CD4-positive, alpha-beta T cell treated with Interleukin-17A for 4 hours (primary cell): ENCODE results near the gene SRGAP2.
"Not testable (repeated sequence)": the region's sequence is repeated elsewhere in the genome, so short reads cannot be mapped to it uniquely, and the experiment has no call there.

ENCODE experiments used
- DNase-seq: peaks from one replicate; pipeline ENCODE4 v3.0.0-alpha.2; 2020; ENCODE audit warnings: mixed read lengths

Gene SRGAP2

DNA sequence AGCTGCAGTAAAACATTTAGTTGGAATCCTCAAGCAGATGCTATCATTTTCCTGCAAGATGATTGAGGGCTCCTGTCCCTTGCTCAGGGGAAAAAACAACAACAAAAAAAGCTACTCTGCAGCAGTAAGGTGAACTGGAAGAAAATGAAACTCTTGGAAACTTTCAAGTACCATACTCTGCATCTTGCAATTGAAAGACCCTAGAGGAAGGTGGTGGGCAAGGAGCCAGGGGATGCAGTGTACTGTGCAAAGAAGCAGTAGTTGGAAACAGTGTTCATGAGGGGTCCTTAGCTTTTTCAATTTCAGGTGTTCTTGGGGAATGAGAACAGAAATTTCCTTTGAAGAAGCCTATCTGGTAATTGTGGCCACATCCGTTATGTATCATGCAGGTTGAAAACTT is 7.5 kb downstream of the SRGAP2 start:
- not testable (repeated sequence) for DNase-seq

DNA sequence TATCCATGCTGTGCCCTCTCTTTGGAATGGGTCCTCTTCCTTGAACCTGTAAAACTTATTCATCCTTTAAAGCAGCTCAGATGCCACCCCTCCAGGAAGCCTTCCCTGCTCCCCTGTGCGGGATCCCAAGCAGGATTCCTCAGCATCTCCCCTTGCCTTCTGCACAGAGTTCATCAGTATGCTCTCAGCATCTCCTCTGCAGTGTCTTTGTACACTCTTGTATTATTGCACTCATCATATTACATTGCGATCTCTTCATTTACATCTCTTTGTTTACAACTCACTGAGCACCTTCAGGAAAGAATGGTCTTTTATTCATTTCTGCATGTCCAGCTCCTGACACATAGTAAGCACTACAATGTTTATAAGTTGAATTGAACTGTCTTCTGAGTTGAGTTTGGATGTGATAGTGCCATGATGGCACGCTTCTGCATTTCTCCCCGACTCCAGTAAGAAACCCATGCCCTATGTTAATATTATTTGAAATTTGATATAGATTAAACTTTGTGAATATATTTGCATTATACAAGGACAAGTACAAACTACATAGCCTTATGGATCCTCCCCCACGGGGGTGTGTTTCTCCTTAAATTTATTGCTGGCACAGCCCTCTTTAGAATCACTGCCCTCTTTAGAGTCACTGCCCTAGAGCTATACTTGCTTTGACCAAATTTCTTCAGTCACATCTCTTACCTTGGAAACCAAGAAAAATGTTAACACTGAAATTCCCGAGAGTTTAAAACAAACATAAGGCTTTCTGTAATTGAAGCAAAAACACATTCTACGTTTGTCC is 12.5 kb downstream of the SRGAP2 start:
- not testable (repeated sequence) for DNase-seq

DNA sequence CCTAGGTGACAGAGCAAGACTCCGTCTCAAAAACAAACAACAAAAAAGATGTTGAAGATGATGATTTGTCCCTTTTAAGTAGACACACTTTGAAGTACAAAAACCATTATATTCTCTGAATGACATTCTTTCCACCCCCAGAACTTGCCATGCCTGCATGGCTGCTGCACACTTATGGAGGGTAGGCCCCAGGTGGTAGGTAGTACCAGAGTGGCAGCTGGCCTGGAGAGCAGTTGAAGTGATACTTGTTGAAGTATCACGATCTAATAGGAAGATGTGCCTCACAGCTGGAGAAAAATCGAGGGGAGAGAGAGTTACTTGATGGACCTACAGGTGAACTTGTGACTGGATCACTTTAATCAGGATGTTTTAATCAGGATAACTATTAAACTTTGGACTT is 14.9 kb downstream of the SRGAP2 start:
- DNase-seq: not testable (repeated sequence)

DNA sequence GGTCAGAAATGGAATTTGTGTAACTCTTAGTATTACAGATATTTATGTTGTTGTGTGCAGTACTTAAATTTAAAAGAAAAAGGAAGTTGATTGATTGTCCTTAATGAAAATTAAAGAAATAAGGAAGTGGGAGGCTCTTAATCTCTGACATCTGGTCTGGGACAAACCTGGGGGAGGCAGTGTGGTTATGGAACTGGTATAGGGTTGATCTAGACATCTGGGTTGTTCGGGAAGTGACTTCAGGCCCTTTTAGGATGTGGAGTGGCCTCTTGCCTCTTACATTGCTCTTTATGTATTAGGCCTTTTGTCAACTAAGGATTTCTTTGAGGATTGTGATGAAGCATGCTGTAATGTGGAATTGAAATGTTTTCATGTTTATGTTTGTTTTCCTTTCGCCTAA is 15.4 kb downstream of the SRGAP2 start:
- DNase-seq: not testable (repeated sequence)

DNA sequence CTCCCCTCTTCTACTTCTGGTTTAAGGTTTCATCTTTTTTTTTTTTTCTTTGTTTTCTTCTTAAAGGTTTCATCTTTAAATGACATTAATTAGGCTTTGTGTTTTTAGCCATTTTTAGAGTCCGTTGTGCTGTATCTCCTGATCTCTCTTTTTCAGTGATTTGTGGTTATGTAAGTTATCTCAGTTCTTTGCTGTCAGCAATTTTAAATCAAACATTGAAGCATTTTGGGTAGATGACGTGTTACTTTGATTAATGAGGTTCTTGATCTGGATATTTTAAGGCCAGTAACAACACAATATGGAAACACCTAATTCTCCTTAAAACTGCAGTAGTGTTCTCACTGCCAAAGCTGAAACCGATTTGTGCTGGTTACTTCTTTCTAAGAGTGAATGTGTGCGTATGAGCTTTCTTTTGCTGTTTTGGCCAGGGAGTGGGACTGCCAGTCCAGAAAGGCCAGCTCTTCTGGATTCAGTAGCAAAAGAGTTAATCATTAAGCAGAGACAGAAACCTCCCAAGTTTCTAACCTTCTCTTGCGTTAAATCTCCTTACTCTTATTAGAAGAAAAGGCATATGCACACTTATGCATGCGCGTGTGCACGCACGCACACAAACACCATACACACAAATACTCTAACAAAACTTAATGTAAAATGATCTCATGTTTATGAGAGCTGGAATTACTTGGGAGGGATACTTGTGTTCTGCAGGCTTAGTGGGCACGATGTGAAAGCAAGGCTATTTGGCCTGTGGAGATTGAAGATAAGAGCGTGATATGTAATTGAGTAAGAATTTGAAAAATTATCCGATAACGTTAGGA is 16.4 kb downstream of the SRGAP2 start:
- DNase-seq: not testable (repeated sequence)

DNA sequence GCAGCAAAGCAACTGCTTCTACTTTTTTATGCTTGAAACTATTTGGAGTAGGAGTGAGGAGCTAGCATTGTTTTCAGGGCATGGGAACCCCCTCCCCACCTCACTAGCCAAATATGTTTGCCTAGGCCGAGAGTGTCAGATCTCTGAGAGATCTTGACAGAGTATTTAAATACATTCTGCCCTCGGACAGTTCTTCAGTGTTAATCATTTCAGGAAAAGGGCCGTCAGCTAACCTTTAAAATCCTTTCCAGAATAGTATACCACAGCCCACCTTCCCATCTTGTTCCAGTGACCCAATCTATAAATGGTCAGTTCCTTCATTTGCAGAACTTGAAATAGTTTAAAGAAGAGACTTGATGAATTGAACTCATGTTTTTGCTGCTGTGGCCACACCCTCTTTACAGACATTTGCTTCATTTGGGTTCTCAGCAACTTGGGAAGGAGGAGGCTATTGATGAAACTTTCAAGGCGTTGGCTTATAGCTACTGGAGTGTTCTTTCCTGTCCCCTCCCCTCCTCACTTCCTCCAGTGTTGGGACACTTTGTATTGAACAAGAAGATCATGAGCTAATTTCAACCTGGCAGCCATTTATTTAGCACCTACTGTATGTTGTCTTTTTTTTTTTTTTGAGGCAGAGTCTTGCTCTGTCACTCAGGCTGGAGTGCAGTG is 17.1 kb downstream of the SRGAP2 start:
- not testable (repeated sequence) for DNase-seq

DNA sequence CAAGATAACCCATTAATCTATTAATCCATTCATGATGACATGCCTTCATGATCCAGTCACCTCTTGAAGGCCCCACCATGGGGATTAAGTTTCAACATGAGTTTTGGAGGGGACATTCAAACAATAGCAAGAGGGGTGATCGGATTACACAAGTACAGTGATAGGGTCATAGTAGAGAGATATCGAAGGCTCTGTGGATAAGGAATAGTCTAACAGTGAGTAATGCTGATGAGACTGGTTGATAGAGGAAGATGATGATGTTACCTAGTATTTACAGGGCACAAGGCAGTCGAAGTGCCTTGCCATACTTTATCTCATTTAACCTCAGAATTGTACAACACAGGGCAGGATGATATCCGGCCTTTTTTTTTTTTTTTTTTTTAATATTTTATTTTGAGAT is 18.2 kb downstream of the SRGAP2 start:
- DNase-seq: not testable (repeated sequence)

DNA sequence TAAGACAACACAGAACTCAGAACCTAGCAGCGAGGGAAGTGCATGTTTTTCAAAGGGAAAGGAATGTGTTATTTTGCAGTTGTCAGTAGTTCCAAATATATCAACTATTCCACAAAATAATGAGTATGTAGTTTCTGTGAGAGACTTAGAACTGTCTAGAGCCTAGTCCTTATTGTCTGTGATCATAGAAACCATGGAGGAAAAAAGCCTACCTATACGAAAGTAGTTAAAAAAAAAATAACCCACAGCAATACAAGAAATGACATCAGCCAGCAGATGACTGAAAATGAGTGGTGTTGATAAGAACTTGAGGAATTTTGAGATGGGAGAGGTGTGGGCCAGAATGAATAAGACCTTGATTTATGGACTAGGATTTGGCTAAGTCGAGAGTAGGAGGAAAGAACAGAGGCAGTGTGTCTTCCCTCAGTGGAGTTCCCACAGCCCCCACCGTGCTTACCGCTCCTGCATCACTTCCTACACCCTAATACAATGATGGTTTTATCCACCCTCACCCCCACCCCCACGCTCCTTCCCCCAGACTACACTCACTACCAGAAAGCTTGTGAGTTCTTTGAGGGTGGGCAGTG is 20.9 kb downstream of the SRGAP2 start:
- DNase-seq: not testable (repeated sequence)

DNA sequence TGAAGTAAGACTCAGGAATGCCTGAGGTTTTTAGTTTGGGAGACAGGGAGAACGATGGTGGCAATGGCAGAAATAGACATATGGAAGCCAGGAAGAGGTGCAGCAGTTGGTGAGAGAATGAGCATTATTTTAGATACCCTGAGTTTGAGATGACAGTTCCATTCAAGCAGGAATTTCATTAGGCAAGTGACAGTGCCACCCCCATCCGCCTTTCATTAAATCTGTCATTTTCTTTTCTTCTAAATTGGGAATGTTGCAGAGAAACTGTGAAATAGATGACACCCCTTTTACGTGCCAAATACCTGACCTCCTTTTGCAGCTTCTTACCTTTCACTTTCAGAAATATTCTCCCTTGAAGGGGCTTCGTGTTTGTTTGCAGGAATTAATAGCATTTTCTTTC is 22.0 kb downstream of the SRGAP2 start:
- DNase-seq: not testable (repeated sequence)

DNA sequence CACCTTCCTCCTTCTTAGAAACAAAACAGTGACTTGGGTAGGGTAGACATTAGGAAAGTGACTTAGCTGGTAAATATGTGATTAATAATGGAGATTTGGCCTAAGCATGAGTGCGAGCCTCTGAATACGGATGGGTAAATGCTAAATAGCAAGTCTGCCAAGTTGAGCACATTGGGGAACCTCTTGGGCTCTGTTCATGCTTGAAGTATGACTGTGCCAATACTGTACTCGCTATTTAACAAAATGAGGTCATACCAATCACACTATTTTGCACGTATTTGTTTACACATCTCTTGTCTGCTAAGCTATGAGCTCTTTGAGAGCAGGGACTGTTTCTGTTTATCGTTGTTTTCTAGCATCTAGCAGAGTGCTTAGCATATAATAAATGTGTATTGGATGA is 23.5 kb downstream of the SRGAP2 start:
- not testable (repeated sequence) for DNase-seq

DNA sequence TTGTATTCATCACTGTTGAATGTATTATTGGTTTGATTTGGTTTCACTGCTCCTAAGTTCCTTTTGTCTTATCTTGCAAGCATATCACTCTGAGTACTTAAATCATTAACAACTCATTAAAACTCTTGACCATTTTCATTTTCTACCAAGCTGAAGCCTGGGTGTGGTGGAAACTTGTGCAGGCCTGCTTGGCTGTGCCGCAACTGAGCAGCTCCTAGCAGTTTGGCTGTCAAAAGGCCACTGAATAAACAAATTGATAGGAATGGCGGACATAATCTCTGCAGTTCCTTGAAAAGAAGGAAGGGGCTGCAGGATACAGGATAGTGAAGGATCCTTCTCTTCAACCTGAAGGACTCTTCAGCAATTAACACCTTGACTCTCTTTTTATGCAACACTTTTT is 25.9 kb downstream of the SRGAP2 start:
- not testable (repeated sequence) for DNase-seq

DNA sequence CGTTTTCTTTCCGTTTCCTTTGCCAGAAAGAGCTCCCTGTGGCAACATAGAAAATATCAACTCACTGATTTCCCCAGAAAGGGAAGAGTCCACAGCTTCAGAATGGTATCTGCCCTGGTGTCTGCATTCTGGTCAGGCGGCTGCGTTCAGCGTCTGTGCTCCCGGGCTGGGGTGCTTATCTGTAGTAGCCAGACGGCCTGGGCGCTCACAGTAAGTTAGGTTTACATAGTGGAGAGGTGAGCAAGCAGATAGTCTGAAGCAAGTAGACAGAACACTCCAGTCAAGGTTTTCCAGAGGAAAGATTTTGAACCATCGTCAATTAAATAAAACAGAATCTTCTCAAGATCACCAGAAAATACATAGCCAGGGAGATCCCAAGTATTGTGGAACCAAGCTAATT is 28.6 kb downstream of the SRGAP2 start:
- not testable (repeated sequence) for DNase-seq

DNA sequence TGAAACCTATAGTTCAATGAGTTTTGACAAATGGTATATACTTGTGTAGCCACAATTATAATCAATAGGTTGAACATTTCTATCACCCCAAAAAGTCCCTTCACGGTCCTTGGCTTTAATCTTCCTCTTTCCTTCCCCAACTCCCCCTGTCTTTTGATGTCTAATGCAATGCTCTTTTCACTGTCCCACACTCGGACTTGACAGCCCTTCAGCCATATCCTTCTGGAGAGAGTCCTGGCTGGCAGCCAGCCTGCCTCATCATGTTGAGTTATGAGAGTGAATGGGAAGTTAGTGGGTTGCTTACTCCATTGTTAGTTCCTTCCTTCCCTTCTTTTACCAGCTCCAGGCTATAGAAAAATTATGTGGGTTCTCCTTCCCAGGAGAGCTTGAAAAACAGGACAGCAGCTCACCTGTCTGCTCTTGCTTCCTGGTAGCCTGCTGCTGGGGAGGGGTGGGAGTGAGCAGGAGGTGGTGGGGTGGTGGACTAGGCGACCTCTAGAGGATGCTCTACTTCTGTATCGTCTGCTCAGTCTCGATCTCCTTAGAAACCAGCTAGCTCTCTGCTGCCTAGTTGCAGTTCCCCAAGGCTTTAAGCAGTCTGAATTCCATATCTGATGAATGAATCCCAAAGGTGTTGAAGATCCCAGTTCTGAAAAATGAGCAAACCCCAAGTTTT is 29.8 kb downstream of the SRGAP2 start:
- not testable (repeated sequence) for DNase-seq

DNA sequence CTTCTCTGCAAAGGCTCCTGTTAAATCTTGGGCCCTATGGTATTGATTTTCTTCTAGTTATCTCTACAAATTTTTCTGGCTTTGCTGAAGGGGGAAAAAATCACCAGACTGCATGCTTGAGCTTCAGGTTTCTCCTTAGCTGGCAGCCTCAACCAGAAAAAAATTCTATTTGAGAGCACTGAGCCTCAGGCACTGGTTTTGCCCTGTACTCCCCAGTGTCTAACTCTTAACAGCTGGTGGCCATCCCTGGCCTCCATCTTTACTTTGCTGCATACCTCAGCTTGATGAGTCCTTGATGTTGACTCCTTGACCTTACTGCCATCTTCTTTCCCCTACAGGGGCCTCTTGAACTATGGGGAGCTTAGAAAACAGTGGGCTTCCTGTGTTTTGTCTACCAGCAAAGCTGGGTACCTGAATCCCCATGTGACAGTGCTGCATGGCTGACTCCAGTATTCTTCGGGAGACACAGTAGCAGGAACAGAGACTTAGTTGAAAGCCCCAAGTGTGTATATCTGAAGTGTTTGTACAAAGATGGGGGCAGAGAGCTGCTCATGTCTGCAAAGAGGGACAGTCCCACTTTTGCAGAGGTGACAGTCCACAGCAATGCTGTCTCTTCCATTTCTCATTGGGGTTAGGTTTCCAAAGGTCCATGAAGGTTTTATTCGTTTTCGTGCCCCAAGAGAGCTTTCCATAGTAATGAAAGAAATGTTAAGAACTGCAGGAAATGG is 31.0 kb downstream of the SRGAP2 start:
- DNase-seq: not testable (repeated sequence)

DNA sequence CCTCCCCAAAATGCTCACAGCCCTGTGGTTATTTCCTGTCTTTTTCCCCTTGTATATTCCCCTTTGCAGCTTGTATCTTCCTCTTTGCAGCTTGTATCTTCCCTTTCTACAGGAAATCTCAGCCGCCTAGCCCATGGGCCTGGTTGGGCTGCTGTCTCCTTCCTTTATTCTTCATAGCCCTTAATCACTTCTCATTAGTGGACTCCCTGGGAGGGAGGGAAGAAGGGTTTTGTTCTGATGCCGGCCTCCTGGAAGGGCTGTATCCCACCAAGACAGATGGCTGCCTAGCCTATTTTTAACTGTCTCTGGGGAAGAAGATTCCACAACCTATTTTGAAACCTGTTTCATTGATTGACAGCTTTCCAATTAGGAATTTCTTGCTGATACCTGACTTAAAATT is 31.8 kb downstream of the SRGAP2 start:
- DNase-seq: not testable (repeated sequence)

DNA sequence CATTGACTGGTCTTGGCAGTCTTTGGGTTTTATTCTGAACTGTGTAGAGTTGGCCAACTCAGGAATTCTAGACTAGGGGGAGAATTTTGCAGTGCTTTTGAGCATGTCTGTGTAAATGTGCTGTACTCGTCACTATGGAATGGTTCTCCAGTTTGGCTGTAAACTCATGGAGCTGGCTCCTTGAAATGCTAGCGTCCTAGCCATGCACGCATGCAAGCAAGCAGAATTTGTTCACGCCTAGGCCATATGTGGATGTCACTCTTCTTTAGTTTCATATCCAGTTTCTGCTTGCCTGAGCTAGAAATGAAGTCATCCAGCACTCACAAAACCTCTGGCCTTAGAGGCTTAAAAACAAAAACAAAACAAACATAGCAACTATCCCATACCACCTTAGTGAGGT is 36.9 kb downstream of the SRGAP2 start:
- DNase-seq: not testable (repeated sequence)

DNA sequence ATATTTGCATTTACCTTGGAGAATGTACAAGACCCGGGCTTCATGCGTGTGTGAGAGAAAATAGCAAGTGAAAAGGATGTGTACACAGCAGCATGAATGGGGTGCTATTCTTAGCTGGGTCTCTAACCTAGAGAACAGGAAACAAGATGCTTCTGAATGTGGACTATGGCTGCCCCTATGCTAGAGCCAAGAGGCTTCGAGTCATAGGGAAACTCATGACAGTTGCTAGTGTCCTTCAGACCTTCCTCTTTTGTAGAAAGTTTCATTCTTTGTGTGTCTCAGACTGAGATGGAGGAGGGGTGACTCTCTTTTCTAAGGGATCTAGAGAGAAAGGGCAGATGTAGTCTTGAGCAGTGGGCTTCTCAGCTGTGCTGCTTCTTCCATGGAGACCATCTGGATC is 40.0 kb downstream of the SRGAP2 start:
- not testable (repeated sequence) for DNase-seq

DNA sequence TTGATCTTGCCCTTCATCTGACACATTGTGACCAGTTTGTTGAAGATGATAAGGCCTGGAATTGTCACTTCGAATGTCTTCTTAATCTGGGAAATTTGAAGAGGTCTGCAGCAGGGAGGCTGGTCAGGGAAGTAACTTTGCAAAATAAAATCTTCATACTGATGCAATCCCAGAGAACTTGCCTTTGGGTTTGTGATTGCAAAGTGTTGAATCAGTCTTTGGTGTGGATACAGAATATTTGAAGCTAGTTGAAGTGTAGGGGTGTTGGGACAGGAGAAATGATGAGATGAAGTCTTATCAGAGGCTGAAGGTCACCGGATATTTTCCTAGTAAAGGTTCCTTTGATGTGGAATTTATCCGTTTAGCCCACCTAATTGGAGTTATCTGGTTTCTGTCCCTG is 42.1 kb downstream of the SRGAP2 start:
- not testable (repeated sequence) for DNase-seq

DNA sequence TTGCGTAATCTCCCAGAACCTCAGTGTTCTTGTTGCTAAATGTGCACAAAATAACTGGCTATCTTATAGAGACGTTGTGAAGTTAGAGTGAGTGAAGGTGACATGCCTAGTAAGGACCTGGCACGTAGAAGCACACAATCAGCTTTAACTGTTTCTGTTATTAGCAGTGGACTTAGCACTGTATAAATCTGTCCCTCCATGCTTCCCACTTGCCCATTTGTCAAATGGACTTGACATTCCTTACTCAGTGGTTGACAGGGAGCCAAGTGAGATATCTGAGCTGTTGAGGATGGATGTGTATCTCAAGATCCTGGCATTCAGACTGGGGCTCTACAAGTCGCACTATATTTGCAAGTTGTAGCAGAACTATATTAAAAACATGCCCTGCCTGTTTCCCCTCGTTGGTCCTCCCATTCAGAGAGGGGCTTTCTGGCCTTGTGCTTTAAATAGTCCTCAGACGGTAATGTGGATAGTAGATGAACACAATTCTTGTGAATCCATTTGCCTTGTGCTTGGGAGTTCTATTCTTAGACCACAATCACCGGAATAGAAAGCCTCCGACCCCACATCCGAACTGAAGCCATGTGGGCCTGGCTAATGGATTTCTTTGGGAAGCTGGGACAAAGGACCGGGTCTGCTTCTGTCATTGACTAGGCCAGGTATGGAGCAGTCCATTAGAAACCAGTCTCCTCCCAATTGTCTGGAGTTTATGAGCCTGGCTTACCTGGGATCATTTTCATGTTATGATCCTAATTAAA is 43.0 kb downstream of the SRGAP2 start:
- DNase-seq: not testable (repeated sequence)

DNA sequence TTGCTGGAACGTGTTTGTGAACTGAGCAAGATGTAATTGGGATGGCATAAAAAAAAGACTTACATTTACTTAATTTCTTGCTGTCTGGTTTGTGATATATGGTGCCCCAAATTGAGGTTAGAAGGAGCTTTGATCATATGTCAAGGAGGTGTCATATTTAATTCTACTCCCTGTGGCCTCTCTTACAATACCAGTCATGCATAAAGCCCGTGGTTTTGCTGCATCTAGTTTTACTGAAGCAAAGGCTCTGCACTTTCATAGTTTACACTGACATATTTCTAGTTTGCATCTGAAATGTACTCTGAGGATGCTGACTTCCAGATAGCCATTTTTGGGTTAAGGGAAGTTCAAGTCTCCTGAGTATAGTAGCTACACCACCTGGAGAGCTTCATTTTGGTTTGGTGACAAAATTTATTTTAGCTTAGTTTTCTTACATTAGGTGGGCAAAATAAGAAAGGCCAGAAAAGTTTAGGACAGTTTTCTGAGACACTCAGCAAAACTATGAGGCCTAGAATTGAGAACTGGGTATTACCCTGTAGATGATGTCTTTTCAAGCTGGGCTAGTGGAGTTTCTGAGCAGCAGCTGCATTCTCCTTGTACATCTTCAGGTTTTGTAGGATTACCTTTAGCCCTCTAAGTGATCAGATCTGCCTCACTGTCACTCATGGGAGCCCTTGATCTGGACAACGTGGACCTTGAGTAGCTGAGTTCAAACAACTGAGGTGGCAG is 47.8 kb downstream of the SRGAP2 start:
- DNase-seq: not testable (repeated sequence)
